SK-N-MC (cell line): Measurements from ENCODE around the gene RCAN2.

ENCODE experiments used
- DNase-seq: peaks from one replicate; pipeline ENCODE4 v3.0.0-alpha.2; 2011; ENCODE audit warnings: low read depth, low spot score
- H3K27ac ChIP-seq: fragments of 200-600 bp; sonication (generic); 2 replicates; pipeline ENCODE4 v1.5.1; 2016; ENCODE audit warnings: mixed run types
- H3K36me3 ChIP-seq: fragments of 200-600 bp; sonication (generic); 2 replicates; pipeline ENCODE4 v1.6.1; 2017; ENCODE audit warnings: antibody characterized with exemption, low read length, mixed read lengths; ENCODE audit not compliant: insufficient read depth
- H3K4me3 ChIP-seq: fragments of 200-600 bp; sonication (generic); 2 replicates; pipeline ENCODE4 v1.5.1; 2016
- H3K9ac ChIP-seq: fragments of 200-600 bp; sonication (generic); 2 replicates; pipeline ENCODE4 v1.8.0; 2017; ENCODE audit warnings: mixed run types, mixed read lengths; ENCODE audit not compliant: insufficient read length
- H3K9me3 ChIP-seq: fragments of 200-600 bp; sonication (generic); 2 replicates; pipeline ENCODE4 v1.6.1; 2017; ENCODE audit warnings: low read depth, mild to moderate bottlenecking, antibody characterized with exemption, low read length, moderate library complexity, mixed read lengths
- EZH2 ChIP-seq: fragments of 200-600 bp; sonication (generic); IDR thresholded peaks from one replicate; pipeline ENCODE4 v1.6.1; 2017; ENCODE audit warnings: antibody characterized with exemption
- FOXP2 ChIP-seq: optimal IDR thresholded peaks from 2 replicates; pipeline ENCODE3; 2011; ENCODE audit warnings: mild to moderate bottlenecking, moderate library complexity; ENCODE audit not compliant: insufficient read depth; ENCODE audit errors: extremely low read length, control extremely low read depth
- POLR2AphosphoS5 ChIP-seq: IDR thresholded peaks from 2 replicates; pipeline ENCODE4 v1.6.1; 2012; ENCODE audit warnings: mild to moderate bottlenecking, low read depth, low read length, borderline replicate concordance

RCAN2 gene

GRCh38 chr6:46207174-46207573 is 284.1 kb downstream of the RCAN2 start:
- Histone ChIP-seq H3K9me3 (no peaks in the 10 kb centered on the region), H3K27ac (no peak overlapping the region), H3K4me3 (no peak overlapping the region), H3K9ac (no peak overlapping the region), H3K36me3 (no peaks in the 10 kb centered on the region)
- DNase-seq = no peak
- no peak for TF ChIP-seq FOXP2
- TF ChIP-seq EZH2 = no peak
- no peak for TF ChIP-seq POLR2AphosphoS5

DNA sequence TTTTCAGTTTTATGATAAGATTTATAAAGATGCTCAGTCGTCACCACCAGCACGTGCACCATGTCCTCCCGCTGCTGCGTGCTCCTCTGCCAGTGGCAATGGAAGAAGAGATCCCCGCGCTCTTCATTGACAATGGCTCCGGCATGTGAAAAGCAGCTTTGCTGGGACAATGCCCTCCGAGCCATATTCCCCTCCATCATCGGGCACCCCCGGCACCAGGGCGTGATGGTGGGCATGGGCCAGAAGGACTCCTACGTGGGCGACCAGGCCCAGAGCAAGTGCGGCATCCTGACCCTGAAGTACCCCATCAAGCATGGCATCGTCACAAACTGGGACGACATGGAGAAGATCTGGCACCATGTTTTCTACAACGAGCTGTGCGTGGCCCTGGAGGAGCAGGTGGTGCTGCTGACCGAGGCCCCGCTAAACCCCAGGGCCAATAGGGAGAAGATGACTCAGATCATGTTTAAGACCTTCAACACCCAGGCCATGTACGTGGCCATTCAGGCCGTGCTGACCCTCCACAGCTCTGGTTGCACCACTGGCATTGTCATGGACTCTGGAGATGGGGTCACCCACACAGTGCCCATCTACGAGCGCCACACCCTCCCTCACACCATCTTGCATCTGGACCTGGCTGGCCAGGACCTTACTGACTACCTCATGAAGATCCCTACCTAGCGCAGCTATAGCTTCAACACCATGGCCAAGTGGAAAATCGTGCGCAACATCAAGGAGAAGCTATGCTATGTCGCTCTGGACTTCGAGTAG is 286.2 kb downstream of the RCAN2 start:
- H3K4me3 ChIP-seq = no peak overlapping the region
- no peak overlapping the region for H3K27ac ChIP-seq
- DNase-seq = no peak
- no peak for TF ChIP-seq EZH2
- TF ChIP-seq FOXP2 = no peak
- no peak for TF ChIP-seq POLR2AphosphoS5
- H3K9ac ChIP-seq = no peak overlapping the region
- H3K36me3 ChIP-seq = no peaks in the 10 kb centered on the region
- H3K9me3 ChIP-seq = no peaks in the 10 kb centered on the region

DNA sequence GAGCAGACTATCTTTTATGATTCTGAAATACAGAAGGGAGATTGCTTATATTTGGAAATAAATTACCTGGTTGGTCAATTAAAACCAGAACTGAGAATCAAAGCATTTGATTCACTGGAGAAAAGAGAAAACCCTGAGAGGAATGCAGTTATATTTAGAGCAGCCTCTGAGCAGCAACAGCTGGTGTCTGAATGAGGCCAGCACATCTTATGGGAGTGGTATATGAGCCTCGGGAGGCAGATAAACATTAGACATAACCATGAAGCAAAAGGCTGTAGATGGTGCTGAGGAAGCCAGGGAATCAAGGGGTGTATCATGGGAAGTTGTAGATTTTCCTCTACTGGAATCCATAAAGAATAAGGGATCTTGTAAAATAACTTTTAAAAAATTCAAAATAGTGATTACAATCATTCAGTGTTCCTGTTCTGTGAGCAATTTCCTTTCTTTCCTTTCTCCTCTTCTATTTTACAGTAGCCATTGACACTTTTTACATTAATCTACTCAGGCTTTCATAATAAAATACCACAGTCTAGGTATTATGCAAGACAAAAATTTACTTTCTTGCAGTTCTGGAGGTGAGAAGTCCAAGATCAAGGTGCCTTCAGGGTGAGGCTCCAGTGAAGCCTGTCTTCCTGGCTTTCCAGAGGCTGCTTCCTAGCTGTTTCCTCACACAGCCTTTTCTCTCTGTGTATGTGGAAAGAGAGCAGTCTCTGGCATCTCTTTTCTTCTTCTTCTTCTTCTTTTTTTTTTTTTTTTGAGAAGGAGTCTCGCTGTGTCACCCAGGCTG is 287.7 kb downstream of the RCAN2 start:
- Histone ChIP-seq H3K4me3 (no peak overlapping the region), H3K27ac (no peak overlapping the region), H3K9ac (no peak overlapping the region), H3K9me3 (no peaks in the 10 kb centered on the region), H3K36me3 (no peaks in the 10 kb centered on the region)
- no peak for DNase-seq
- TF ChIP-seq POLR2AphosphoS5 (no peak), EZH2 (no peak), FOXP2 (no peak)

DNA sequence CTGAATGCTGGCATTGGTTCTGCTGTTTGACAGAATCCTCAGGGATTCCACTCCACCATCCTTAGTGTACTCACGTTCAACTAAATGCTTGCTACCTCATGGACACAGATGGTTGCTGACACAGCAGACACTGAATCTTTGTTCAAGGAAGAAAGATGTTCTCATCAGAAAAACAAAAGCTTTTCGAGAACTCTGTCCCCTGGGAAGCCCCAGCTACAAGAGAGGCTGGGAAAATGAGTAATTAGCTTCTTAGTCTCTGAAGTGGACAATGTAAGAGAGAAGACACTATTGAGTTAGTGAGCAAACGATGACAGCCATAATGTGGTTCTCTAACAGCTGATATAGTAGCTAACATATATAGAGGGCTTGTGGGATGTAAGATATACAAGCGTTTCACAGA is 289.5 kb downstream of the RCAN2 start:
- Histone ChIP-seq H3K9me3 (no peaks in the 10 kb centered on the region), H3K9ac (no peak overlapping the region), H3K36me3 (no peaks in the 10 kb centered on the region), H3K4me3 (no peak overlapping the region), H3K27ac (no peak overlapping the region)
- no peak for TF ChIP-seq EZH2
- TF ChIP-seq POLR2AphosphoS5 = no peak
- TF ChIP-seq FOXP2 = no peak
- no peak for DNase-seq

DNA sequence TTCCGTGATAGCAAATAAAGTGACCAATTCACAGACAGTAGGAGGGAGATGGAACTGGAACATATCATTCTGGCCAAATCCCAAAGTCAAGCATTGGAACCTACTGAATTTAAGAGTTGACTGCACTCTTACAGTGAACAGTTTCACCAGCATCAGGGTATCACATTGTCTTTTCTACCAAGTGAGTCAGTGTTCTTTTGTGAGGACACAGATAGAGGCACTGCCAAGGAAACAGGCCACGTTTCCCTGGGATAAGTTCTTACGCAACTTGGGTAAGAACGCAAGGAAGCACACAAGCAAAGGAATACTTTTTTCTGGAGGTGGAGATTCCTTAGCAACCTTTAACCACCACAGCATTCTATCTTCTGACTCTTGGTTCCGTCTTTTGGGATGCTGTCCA is 291.9 kb downstream of the RCAN2 start:
- Histone ChIP-seq H3K27ac (no peak overlapping the region), H3K36me3 (no peaks in the 10 kb centered on the region), H3K9me3 (no peaks in the 10 kb centered on the region), H3K4me3 (no peak overlapping the region), H3K9ac (no peak overlapping the region)
- DNase-seq = no peak
- TF ChIP-seq FOXP2 (no peak), EZH2 (no peak), POLR2AphosphoS5 (no peak)

- no peak overlapping the region for H3K4me3 ChIP-seq
Observed at GRCh38 chr6:46191961-46192360, 299.3 kb downstream of the RCAN2 start.

GRCh38 chr6:46190889-46191288 is 300.4 kb downstream of the RCAN2 start:
- no peak for DNase-seq
- Histone ChIP-seq H3K4me3 (no peak overlapping the region), H3K27ac (no peak overlapping the region), H3K9ac (no peak overlapping the region), H3K36me3 (no peaks in the 10 kb centered on the region), H3K9me3 (no peaks in the 10 kb centered on the region)
- TF ChIP-seq EZH2 = no peak
- no peak for TF ChIP-seq FOXP2
- no peak for TF ChIP-seq POLR2AphosphoS5

More at GRCh38 chr6:46191961-46192360, 299.3 kb downstream of the RCAN2 start:
- Histone ChIP-seq H3K27ac (no peak overlapping the region), H3K9me3 (no peaks in the 10 kb centered on the region), H3K9ac (no peak overlapping the region), H3K36me3 (no peaks in the 10 kb centered on the region)
- no peak for TF ChIP-seq EZH2
- TF ChIP-seq FOXP2 = no peak
- TF ChIP-seq POLR2AphosphoS5 = no peak
- DNase-seq = no peak

GRCh38 chr6:46189726-46190125 is 301.5 kb downstream of the RCAN2 start:
- Histone ChIP-seq H3K27ac (no peak overlapping the region), H3K9me3 (no peaks in the 10 kb centered on the region), H3K36me3 (no peaks in the 10 kb centered on the region), H3K4me3 (no peak overlapping the region), H3K9ac (no peak overlapping the region)
- no peak for DNase-seq
- TF ChIP-seq POLR2AphosphoS5 (no peak), FOXP2 (no peak), EZH2 (no peak)

GRCh38 chr6:46186583-46186982 is 304.7 kb downstream of the RCAN2 start:
- H3K27ac ChIP-seq = no peak overlapping the region
- no peak for DNase-seq

More at GRCh38 chr6:46186583-46186982, 304.7 kb downstream of the RCAN2 start:
- TF ChIP-seq EZH2 (no peak), FOXP2 (no peak)
- H3K36me3 ChIP-seq = no peaks in the 10 kb centered on the region
- H3K9me3 ChIP-seq = no peaks in the 10 kb centered on the region
- H3K9ac ChIP-seq = no peak overlapping the region
- H3K4me3 ChIP-seq = no peak overlapping the region
